ENCODE data around the gene IL17RB.

The IL17RB gene

GRCh38 chr3:53865732-53866499, 19.5 kb downstream of the IL17RB start:
- no peak for DNase-seq

DNA sequence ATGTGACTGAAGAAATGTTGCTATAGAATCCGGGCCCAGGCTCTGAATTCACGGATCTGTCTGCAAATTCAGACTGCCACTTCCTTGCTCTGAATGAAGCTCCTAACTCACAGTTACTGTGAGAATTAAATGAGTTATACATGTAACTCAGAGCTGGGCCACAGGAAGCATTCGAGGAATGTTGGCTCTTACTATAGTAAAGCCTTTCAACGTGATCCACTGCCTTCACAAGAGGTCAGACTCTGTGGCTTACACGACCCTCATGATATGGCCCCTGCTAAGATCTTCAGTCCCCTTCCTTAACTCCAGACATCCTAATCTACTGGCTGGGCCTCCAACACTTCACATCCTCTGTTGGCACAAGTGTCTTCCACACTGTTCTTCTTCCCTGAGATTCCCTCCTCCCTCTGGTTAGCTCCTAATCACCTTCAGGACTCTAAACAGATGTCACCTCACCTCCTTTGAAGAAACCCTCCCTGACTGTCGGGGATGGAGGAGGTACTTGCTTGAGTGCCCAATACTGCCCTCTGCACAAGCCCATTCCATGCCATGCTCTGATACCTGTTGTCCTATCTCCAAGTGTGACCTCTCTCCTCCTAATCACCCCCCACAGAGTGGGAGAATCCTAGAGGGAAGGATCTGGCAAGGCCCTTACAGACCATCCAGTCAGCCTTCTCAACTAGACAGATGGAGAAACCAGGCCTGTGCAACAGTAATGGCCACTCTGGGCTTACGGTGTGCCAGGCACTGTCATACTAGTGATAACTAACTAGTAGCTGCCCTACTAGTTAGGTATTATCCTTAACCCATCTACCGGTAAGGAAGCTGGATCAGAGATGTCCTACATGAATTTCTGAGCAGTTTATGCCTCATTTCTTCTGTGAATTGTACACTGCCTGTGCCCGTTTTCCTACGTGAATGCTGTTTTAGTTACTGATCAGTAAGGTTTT, 34.3 kb downstream of the IL17RB start:
- DNase-seq: no peak

DNA sequence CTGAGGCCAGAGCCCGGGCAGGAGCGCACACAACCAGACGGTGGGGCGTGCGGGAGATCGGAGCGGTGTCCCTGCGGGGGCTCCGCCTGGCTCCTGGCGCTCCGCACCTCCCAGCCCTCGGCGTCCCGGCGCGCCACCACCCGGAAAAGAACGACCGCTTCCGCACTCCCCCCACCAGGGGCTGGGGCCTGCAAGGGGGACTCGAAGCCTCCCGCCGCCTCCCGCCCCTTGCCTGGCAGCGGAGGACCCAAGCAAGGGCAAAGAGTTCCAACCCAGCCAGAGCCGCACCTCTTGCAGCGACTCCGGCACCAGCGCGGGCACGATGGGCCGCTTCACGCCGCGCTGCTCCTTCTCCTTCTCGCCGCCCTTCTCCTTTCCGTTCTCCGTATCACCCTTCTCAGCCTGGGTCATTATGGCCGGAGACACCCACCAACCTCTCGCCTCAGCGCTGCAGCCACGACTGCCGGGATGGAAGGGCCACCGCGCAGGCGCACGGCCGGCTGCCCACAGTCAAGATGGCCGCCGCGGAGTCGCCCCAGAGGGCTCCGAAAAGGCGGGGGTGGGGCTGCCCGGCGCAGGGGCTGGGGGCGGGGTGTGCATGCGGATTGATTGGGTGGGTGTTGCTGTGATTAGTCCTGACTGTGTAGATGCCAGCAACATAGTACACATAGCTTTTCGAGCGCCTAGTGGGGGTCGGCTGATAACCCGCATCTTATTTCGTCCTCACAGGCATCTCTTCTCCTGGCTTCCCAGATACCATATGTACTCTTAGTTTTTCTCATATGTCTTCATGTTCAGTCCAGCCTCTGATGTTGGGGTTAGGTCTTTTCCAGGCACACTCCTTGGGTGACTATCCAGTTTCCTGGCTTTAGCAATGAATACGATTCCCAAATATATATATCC, 35.6 kb downstream of the IL17RB start, which contains the start of gene ACTR8:
TSS of gene ACTR8 (minus strand) at position 462 of the 903 bp plus-strand sequence. CDS start at position 411, 51 bp downstream.
- DNase-seq: peak; percentile 67

GRCh38 chr3:53883008-53883407, 36.6 kb downstream of the IL17RB start:
- no peak for DNase-seq

DNA sequence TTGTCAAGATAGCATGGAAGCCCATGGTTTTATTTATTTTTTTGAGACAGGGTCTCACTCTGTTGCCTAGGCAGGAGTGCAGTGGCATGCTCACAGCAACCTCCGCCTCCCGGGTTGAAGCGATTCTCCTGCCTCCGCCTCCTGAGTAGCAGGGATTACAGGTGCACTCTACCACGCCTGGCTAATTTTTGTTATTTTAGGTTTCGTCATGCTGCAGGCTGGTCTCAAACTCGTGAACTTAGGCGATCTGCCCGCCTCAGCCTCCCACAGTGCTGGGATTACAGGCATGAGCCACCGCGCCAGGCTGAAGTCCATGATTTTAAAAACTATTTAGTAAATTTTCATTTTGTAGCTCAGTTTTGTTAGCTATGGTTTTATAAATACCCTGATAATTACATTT, 38.3 kb downstream of the IL17RB start:
- no peak for DNase-seq

- DNase-seq: no peak
These were observed 38.9 kb downstream of the IL17RB start for GRCh38 chr3:53885239-53885638.

- no peak for DNase-seq
These were observed 41.1 kb downstream of the IL17RB start for GRCh38 chr3:53887446-53887845.

- DNase-seq: no peak
These were observed 41.9 kb downstream of the IL17RB start for GRCh38 chr3:53888232-53888631.

DNA sequence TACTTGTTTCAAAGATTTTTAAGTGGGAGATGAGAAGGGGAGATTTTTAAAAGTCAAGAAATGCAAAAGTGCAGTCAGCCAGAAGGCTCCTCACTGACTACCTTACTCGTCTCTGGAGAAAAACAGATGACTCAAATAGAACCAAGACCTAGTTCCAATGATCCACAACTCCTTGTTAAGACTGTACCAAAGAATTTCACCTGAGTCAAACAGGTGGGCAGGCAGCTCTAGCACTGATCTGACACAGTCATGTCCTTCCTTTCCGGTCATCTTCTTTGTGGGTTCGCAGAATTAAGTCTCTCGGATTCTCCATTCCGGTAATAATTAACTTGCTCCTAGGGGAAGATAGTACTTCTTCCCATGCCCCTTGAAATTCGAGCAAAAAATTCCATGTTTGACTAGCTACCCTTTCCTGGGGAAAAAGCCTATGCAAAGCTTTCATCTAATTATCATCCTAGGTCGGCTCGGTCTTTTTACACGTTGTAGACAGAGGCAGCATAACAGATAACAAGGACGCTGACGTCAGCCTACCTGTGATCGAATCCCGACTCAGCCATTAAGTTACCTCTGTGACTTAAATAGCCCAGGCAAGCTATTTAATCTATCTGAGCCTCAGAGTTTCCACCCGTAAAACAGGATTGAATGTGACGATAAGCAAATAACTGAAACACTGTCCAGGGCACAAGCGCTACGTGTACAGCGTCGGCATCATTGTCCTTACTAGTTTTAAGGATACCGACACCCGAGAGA, 44.5 kb downstream of the IL17RB start:
- DNase-seq: no peak

GRCh38 chr3:53891497-53892285, 45.3 kb downstream of the IL17RB start, which contains the start of gene SELENOK:
TSS of gene SELENOK (minus strand) at chr3:53891859.
- DNase-seq: peak; percentile 99

- DNase-seq: no peak
These were observed 45.9 kb downstream of the IL17RB start for GRCh38 chr3:53892286-53892637.

GRCh38 chr3:53899750-53900149, 53.4 kb downstream of the IL17RB start:
- DNase-seq: no peak

- DNase-seq: no peak
These were observed 54.4 kb downstream of the IL17RB start for GRCh38 chr3:53900666-53901331.

- DNase-seq: no peak
These were observed 55.7 kb downstream of the IL17RB start for GRCh38 chr3:53902067-53902466.

- no peak for DNase-seq
These were observed 56.3 kb downstream of the IL17RB start for GRCh38 chr3:53902711-53903110.

DNA sequence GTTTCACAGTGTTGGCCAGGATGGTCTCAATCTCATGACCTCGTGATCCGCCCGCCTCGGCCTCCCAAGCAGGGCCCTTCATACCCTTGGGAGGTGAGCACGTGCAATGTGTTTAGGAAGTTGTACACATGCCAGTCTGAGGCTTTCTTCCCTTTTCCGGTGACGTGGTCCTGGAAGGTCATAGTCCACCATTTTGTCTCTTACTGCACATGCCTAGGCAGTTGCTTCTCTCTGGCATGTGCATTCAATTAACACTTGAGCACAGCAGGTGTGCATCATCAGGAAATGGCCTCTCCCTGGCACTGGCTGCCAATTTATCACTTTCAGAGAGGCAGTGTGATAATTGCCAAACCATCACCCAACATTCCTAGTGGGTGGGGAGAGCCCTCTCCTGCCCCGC, 67.0 kb downstream of the IL17RB start:
- DNase-seq: no peak
